Measurements from ENCODE around the gene AKAP11. TPM values are rescaled to one million over a fixed set of nuclear protein-coding genes. Genes with fewer than 3 reads are reported as not detected.

The AKAP11 gene
- total RNA-seq, 1 experiment from 2014 or later = 24.1 TPM

DNA sequence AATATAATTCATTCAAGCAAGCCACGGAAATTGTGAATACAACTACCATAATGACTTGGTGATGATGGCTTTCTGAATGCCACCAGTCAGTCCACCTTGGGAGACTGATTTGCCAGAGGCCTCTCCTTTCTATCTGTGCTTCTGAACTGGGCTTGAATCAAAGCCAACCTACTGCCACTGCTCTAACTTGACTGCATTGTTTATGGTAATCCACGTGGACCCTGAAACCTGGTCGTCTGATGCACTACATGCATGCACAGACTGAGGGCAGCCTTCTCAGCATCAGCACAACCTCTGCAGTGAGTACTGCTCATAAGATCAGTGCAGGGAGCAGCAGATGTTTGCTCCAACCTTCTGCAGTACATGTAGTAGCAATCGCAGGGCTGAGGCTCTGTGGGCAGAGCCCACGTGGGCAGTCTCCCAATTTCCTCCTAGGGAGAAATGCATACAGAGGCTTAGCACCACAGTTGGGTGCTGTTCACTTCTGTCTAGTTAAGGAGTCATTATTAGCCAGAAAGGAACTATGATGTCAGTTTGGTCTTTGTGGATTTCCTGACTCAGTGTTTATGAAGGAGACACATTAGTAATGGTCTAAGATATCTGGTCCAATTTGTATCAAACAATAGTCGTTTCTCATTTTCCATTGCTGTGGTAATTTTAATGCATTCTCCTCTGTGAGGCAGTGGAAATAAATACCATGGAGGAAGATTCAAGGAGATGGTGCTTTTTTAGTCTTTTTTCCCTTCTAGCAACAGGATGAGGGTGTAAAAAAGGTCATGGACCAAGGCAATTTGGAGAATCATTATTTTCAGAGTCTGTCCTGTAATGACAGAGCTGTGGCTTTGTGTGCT, 82.5 kb downstream of the AKAP11 start:
- no peaks in the 10 kb centered on the region for H3K36me3 ChIP-seq (ENCODE audit: insufficient read depth, low read length, poor library complexity, severe bottlenecking)
- CTCF ChIA-PET = no interaction called here
- peak overlapping the region; percentile 32 for H3K27ac ChIP-seq (ENCODE audit: low read depth, low read length, poor library complexity, severe bottlenecking)
- intact Hi-C loops (cut with micrococcal nuclease; ENCODE audit: unreplicated experiment) = no loop called here
- peaks cover 15% of the 10 kb centered on the region for H3K4me1 ChIP-seq (ENCODE audit: insufficient read depth, low read length, poor library complexity, severe bottlenecking)
- POLR2A ChIA-PET (ENCODE audit: low non-redundant PET) = no interaction called here
- no peak overlapping the region for H3K4me3 ChIP-seq (ENCODE audit: low read depth, low read length, poor library complexity, severe bottlenecking)
- TF ChIP-seq EZH2 (IDR thresholded peaks at IDR 0.05; ENCODE audit: borderline replicate concordance, low read depth, low read length, poor library complexity, severe bottlenecking) = no peak
- TF ChIP-seq, protein P1, sequence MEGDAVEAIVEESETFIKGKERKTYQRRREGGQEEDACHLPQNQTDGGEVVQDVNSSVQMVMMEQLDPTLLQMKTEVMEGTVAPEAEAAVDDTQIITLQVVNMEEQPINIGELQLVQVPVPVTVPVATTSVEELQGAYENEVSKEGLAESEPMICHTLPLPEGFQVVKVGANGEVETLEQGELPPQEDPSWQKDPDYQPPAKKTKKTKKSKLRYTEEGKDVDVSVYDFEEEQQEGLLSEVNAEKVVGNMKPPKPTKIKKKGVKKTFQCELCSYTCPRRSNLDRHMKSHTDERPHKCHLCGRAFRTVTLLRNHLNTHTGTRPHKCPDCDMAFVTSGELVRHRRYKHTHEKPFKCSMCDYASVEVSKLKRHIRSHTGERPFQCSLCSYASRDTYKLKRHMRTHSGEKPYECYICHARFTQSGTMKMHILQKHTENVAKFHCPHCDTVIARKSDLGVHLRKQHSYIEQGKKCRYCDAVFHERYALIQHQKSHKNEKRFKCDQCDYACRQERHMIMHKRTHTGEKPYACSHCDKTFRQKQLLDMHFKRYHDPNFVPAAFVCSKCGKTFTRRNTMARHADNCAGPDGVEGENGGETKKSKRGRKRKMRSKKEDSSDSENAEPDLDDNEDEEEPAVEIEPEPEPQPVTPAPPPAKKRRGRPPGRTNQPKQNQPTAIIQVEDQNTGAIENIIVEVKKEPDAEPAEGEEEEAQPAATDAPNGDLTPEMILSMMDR (conservative IDR thresholded peaks at IDR 0.05; ENCODE audit: low read depth, low read length) = peak; percentile 33; the same call in 1 of the 2 replicates
- no peaks in the 10 kb centered on the region for H3K9me3 ChIP-seq (ENCODE audit: low read depth, low read length, poor library complexity, severe bottlenecking)
- peak; percentile 90 for DNase-seq (ENCODE audit: low spot score)
- no TSS peak for BruUV-seq (replicated peaks)
- H3K27me3 ChIP-seq (replicated peaks; ENCODE audit: insufficient read depth, low read depth, low read length, poor library complexity) = no peaks in the 10 kb centered on the region

DNA sequence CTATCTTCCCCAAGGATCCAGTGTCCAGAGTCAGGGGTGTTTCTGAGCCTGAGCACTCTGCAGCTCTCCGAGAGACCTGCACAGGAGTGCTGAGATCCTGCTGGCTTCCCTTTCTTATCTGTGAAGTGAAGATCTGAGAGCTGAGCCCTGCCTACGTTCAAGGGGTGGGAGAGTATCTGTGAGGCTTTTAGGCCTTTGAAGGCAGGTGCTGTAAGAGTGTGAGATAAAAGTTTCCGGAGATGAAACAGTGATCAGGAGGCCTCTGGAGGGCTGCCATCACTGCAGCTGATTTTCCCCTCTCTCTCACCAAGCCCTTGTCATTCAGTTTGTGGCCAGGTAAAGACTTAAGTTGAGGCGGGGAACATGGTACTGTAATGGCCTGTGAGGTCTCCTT, 83.1 kb downstream of the AKAP11 start:
- Histone ChIP-seq H3K36me3 (ENCODE audit: insufficient read depth, low read length, poor library complexity, severe bottlenecking) (no peaks in the 10 kb centered on the region), H3K9me3 (ENCODE audit: low read depth, low read length, poor library complexity, severe bottlenecking) (no peaks in the 10 kb centered on the region), H3K4me1 (ENCODE audit: insufficient read depth, low read length, poor library complexity, severe bottlenecking) (peaks cover 15% of the 10 kb centered on the region), H3K4me3 (ENCODE audit: low read depth, low read length, poor library complexity, severe bottlenecking) (no peak overlapping the region), H3K27me3 (replicated peaks; ENCODE audit: insufficient read depth, low read depth, low read length, poor library complexity) (no peaks in the 10 kb centered on the region), H3K27ac (ENCODE audit: low read depth, low read length, poor library complexity, severe bottlenecking) (peak overlapping the region; percentile 32)
- no TSS peak for BruUV-seq (replicated peaks)
- POLR2A ChIA-PET (ENCODE audit: low non-redundant PET) = no interaction called here
- intact Hi-C loops (cut with micrococcal nuclease; ENCODE audit: unreplicated experiment) = no loop called here
- peak; percentile 13 for DNase-seq (ENCODE audit: low spot score)
- TF ChIP-seq, protein P1 (conservative IDR thresholded peaks at IDR 0.05; ENCODE audit: low read depth, low read length) = no peak
- TF ChIP-seq EZH2 (IDR thresholded peaks at IDR 0.05; ENCODE audit: borderline replicate concordance, low read depth, low read length, poor library complexity, severe bottlenecking) = no peak
- CTCF ChIA-PET = no interaction called here

DNA sequence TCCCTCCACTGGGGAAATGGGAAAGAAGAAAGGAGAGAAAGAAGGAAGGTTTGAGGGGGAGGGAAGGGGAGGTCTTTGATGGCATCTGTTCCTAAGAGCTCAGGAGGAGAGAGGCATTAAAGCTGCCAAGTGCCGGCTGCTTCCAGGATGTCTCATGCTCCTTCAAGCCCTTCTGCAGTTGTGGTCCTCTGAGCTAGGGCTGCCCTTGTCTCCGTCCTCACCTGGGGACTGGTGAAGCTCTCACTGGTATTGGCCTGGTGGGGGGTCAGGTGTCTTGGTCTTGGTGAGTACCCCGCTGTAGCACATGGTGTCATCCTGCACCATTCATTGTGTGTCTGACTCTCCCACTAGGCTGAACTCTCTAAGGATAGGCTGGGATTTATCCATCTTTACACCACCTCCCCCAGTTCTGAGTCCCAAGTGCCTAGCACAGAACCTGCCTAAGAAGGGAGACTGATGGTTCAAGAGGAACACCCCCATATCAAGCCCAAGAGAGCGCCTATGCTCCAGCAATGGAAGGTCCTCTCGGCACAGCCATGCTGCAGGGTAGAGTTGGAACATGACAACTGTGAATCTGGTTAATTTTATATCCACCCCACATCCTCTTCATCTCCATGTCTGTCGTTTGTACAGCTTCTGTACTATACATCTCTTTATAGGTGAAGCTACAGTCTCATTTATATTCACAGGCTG, 83.7 kb downstream of the AKAP11 start:
- TF ChIP-seq, protein P1 (conservative IDR thresholded peaks at IDR 0.05; ENCODE audit: low read depth, low read length) = no peak
- TF ChIP-seq EZH2 (IDR thresholded peaks at IDR 0.05; ENCODE audit: borderline replicate concordance, low read depth, low read length, poor library complexity, severe bottlenecking) = no peak
- CTCF ChIA-PET = no interaction called here
- Histone ChIP-seq H3K36me3 (ENCODE audit: insufficient read depth, low read length, poor library complexity, severe bottlenecking) (no peaks in the 10 kb centered on the region), H3K9me3 (ENCODE audit: low read depth, low read length, poor library complexity, severe bottlenecking) (no peaks in the 10 kb centered on the region), H3K27me3 (replicated peaks; ENCODE audit: insufficient read depth, low read depth, low read length, poor library complexity) (no peaks in the 10 kb centered on the region), H3K4me3 (ENCODE audit: low read depth, low read length, poor library complexity, severe bottlenecking) (no peak overlapping the region), H3K27ac (ENCODE audit: low read depth, low read length, poor library complexity, severe bottlenecking) (no peak overlapping the region), H3K4me1 (ENCODE audit: insufficient read depth, low read length, poor library complexity, severe bottlenecking) (peaks cover 15% of the 10 kb centered on the region)
- POLR2A ChIA-PET (ENCODE audit: low non-redundant PET) = no interaction called here
- no peak for DNase-seq (ENCODE audit: low spot score)
- BruUV-seq (replicated peaks) = no TSS peak
- intact Hi-C loops (cut with micrococcal nuclease; ENCODE audit: unreplicated experiment) = no loop called here
